Osteoblast (primary cell): Measurements from ENCODE around the gene PALS1. TPM values are rescaled to one million over a fixed set of nuclear protein-coding genes. Genes with fewer than 3 reads are reported as not detected.

Experiments
- DNase-seq: peaks from one replicate; pipeline ENCODE4 v3.0.0; 2011; ENCODE audit warnings: low spot score, mixed read lengths; ENCODE audit not compliant: insufficient read length; ENCODE audit errors: missing footprints
- H2AFZ ChIP-seq: 2 replicates; pipeline ENCODE4 v1.6.0; 2011; ENCODE audit warnings: mild to moderate bottlenecking, low read length
- H3K27ac ChIP-seq: 2 replicates; pipeline ENCODE4 v1.5.1; 2011; ENCODE audit warnings: mild to moderate bottlenecking, low read depth, low read length, moderate library complexity
- H3K27me3 ChIP-seq: 2 replicates; pipeline ENCODE4 v1.6.0; 2012; ENCODE audit warnings: mild to moderate bottlenecking, control low read depth, inconsistent platforms, low read length, moderate library complexity; ENCODE audit not compliant: insufficient read depth
- H3K36me3 ChIP-seq: 2 replicates; pipeline ENCODE4 v1.5.1; 2011; ENCODE audit warnings: mild to moderate bottlenecking, low read length, control low read depth, moderate library complexity; ENCODE audit not compliant: insufficient read depth
- H3K4me1 ChIP-seq: 2 replicates; pipeline ENCODE4 v1.5.1; 2011; ENCODE audit warnings: mild to moderate bottlenecking, low read length, control low read depth, moderate library complexity; ENCODE audit not compliant: insufficient read depth
- H3K4me2 ChIP-seq: 2 replicates; pipeline ENCODE4 v1.6.0; 2011; ENCODE audit warnings: mild to moderate bottlenecking, low read length; ENCODE audit not compliant: insufficient read depth
- H3K4me3 ChIP-seq: fragments of 200-600 bp; sonication (generic); 3 replicates; pipeline ENCODE4 v1.5.1; 2012; ENCODE audit warnings: mild to moderate bottlenecking, low read length, inconsistent platforms; ENCODE audit not compliant: insufficient read depth
- H3K79me2 ChIP-seq: 2 replicates; pipeline ENCODE4 v1.6.0; 2012; ENCODE audit warnings: mild to moderate bottlenecking, low read length, control low read depth, inconsistent platforms; ENCODE audit not compliant: insufficient read depth
- H3K9me3 ChIP-seq: 2 replicates; pipeline ENCODE4 v1.5.1; 2011; ENCODE audit warnings: low read depth, low read length, control low read depth
- H4K20me1 ChIP-seq: 2 replicates; pipeline ENCODE4 v1.6.0; 2012; ENCODE audit warnings: mild to moderate bottlenecking, low read length, control low read depth; ENCODE audit not compliant: insufficient read depth
- total RNA-seq: library from RNA; depleted of rRNA; stranded (reverse); fragments of >200 nt; gene quantifications from 2 replicates; pipeline ENCODE4 v1.2.3, GENCODE V29; 2012
- TF ChIP-seq, protein P1 (sequence below): IDR thresholded peaks from 2 replicates; pipeline ENCODE4 v1.5.1; 2011; ENCODE audit warnings: mild to moderate bottlenecking, low read depth, low read length, moderate library complexity; ENCODE audit errors: extremely low read depth

Gene PALS1
- total RNA-seq, 1 donor, result 21.7 TPM

- TF ChIP-seq, protein P1, sequence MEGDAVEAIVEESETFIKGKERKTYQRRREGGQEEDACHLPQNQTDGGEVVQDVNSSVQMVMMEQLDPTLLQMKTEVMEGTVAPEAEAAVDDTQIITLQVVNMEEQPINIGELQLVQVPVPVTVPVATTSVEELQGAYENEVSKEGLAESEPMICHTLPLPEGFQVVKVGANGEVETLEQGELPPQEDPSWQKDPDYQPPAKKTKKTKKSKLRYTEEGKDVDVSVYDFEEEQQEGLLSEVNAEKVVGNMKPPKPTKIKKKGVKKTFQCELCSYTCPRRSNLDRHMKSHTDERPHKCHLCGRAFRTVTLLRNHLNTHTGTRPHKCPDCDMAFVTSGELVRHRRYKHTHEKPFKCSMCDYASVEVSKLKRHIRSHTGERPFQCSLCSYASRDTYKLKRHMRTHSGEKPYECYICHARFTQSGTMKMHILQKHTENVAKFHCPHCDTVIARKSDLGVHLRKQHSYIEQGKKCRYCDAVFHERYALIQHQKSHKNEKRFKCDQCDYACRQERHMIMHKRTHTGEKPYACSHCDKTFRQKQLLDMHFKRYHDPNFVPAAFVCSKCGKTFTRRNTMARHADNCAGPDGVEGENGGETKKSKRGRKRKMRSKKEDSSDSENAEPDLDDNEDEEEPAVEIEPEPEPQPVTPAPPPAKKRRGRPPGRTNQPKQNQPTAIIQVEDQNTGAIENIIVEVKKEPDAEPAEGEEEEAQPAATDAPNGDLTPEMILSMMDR, result no peak
- Histone ChIP-seq H3K79me2 (peaks cover 78% of the 10 kb centered on the region), H3K27ac (no peak overlapping the region), H3K4me1 (peaks cover 43% of the 10 kb centered on the region), H3K9me3 (no peaks in the 10 kb centered on the region), H3K4me3 (no peak overlapping the region), H4K20me1 (peaks cover 8% of the 10 kb centered on the region), H3K36me3 (no peaks in the 10 kb centered on the region), H2AFZ (no peak overlapping the region), H3K4me2 (no peak overlapping the region), H3K27me3 (no peaks in the 10 kb centered on the region)
- no peak for DNase-seq
Observed at GRCh38 chr14:67265131-67265530, 23.9 kb downstream of the PALS1 start.

- H3K79me2 ChIP-seq, result peaks cover 84% of the 10 kb centered on the region
- peak overlapping the region; percentile 33 for H3K4me3 ChIP-seq
Observed at GRCh38 chr14:67267576-67268328, 26.5 kb downstream of the PALS1 start.

DNA sequence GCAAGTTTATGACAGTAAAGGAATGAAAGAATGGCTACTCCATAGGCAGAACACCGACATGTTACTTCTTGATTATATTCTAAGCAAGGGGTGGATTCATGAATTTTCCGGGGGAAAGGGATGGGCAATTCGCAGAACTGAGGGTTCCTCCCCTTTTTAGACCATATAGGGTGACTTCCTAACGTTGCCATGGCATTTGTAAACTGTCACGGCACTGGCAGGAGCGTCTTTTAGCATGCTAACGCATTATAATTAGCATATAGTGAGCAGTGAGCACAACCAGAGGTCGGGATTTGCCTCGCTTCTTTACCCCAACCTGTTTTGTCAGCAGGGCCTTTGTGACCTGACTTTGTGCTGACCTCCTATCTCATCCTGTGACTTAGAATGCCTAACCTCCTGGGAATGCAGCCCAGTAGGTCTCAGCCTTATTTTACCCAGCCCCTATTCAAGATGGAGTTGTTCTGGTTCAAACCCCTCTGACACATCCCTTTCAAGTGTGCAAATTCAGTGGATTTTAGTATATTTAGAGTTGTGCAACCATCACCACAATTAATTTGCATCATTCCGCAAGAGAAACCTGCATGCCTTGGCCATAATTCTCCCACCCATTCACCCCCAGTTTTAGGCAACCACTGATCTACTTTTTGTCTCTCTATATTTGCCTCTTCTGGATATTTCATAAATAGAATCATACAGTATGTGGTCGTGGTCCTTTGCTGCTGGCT lies 27.4 kb downstream of the PALS1 start:
- Histone ChIP-seq H3K4me2 (peak overlapping the region; percentile 62), H4K20me1 (peaks cover 12% of the 10 kb centered on the region), H3K27ac (peak overlapping the region; percentile 78), H2AFZ (no peak overlapping the region), H3K4me1 (peaks cover 38% of the 10 kb centered on the region), H3K36me3 (peaks cover 5% of the 10 kb centered on the region), H3K9me3 (no peaks in the 10 kb centered on the region), H3K27me3 (no peaks in the 10 kb centered on the region), H3K79me2 (peaks cover 83% of the 10 kb centered on the region), H3K4me3 (peak overlapping the region; percentile 33)
- DNase-seq, result no peak
- TF ChIP-seq, protein P1, result no peak

More at GRCh38 chr14:67267576-67268328, 26.5 kb downstream of the PALS1 start:
- Histone ChIP-seq H3K27ac (peak overlapping the region; percentile 78), H3K36me3 (peaks cover 4% of the 10 kb centered on the region), H3K4me1 (peaks cover 47% of the 10 kb centered on the region), H3K9me3 (no peaks in the 10 kb centered on the region), H3K27me3 (no peaks in the 10 kb centered on the region), H3K4me2 (peak overlapping the region; percentile 62), H2AFZ (no peak overlapping the region), H4K20me1 (peaks cover 11% of the 10 kb centered on the region)
- no peak for DNase-seq
- TF ChIP-seq, protein P1, result no peak
